GM21717 (cell line): Measurements from ENCODE around the gene TIGIT.

Experiments
- ATAC-seq: cut with Tn5 transposase; IDR thresholded peaks from one replicate; pipeline ENCODE4 v1.9.1; 2021; ENCODE audit warnings: mild to moderate bottlenecking, moderate library complexity; ENCODE audit not compliant: unreplicated experiment

Gene TIGIT

DNA sequence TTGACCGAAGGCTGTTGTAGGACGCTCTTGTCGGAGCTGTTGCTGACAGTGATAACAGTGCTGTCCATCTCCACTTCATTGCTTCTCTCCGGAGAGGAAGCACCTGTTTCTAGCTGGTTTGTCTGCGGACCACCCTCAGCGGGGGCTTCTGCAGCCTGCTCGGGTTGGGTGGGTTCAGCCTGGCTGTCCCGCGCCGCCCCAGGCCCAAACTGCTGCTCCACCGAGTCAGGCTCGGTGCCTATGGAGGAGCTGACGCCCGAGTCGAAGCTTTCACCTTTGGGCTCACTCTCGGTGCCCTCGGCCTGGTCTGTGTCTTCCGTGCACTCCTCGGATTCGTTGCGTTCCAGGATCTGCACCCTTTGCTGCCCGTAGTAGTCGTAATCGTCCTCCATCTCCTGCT, 56.9 kb downstream of the TIGIT start:
- no peak for ATAC-seq

DNA sequence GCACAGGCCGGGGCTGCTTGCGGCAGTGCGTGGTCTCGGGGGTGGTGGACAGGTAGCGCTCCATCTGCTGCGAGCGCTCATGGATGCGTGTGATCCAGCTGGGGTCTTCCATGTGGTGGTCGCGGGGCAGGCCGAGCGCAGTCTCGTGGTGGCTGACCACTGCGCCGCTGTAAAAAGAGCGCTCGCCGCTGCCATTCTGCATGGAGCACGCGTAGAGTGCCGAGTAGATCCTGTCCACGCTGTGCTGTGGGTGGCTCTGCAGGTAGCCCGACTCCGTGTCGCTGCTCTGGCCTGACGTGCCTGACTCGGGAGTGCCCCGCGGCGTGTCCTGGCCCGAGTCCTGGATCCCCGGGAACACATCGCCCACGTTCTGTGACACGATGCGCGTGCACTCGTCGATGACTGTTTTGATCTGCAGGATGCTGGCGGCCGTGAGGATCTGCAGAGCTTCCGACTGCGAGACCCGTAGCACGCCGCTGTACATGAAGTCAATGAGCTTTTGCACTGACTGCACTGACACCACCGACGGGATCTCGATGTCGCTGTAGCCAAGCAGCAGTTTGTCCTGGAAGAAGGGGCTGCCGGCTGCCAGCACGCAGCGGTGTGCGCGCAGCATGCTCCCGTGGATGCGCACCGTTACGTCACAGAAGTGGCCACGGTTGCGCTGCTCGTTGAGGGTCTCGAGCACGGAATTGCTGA, 57.4 kb downstream of the TIGIT start:
- ATAC-seq, result no peak

DNA sequence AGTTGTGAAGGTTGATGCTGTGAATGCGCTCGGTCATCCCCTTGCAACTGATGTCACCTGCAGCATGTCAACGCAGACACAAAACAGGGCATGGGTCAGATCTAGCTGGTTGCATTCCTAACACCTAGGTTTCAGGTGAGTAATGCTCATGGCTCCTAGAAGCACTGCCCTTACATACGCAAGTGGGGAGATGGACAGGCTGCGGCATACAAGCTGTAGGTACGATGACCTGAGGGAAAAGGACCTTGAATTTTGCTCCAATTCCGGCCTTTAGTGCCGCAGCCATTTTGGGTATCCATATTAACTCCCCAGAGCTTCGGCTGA, 58.0 kb downstream of the TIGIT start:
- no peak for ATAC-seq

DNA sequence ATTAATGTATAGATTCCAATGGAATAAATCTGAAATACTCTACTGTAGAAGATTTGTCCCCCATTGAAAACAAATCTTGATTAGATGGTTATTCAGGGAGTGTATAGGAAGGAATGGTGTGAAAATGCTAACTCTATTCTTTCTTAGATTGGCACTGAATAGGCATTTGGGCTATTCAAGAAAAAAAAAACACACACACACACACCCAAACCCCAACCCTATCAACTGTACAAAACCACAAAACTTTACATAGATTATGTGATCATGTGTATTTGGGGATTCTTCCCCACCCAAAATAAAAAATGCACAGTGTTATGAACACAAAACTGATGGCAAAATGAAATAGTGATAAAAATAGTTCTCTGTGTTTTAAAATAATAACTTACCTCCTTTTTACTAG, 61.8 kb downstream of the TIGIT start:
- no peak for ATAC-seq

DNA sequence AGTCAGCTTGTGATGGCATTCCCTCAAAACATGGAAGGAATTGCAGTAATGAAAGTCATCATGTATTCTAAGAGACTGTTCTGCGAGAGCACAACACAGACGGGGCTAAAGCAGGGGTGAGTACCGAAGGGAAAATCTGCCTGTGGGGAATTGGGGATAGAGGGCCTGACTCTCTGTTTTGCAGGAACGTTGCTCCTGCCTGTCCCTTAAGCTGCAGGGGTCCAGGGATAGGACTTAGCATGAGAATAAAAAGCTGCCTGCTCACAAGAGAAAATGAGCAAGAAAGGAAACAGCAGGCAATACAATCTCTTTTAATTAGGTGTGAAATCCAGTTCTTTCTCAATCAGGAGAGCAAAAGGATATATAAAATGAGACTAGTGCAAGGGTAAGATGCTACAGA, 62.2 kb downstream of the TIGIT start:
- ATAC-seq, result no peak

DNA sequence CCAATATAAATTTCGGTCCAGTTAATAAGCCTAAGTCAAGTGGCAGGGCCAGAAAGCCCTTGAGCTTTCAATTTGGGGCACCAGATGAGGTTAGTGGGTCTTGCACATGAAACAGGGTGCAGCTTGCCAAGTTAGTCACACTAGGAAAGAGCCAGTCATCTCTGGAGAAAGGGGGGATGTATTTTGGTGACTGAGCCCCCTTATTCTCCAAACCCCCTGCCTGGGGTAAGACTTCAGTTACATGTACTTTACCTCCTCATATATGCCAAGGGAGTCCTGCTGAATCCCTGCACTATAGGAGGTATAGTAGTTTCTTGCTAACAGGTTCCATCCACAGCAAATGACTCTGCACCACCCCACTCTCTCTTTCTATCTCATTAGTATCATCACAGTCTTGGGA, 62.7 kb downstream of the TIGIT start:
- no peak for ATAC-seq
